CD14-positive monocyte (primary cell): ENCODE results near the gene LYRM1. TPM values are rescaled to one million over a fixed set of nuclear protein-coding genes. Genes with fewer than 3 reads are reported as not detected.
A peak's percentile ranks its signal among the peaks of the same experiment; 100 is the strongest.

ENCODE experiments used
- DNase-seq, 3 donors: peaks; one replicate each; pipeline ENCODE4 v3.0.0-alpha.2; 2011 to 2022
- H2AFZ ChIP-seq: 2 replicates; pipeline ENCODE4 v1.6.0; 2012; ENCODE audit warnings: mild to moderate bottlenecking, low read depth, low read length, inconsistent platforms; ENCODE audit not compliant: insufficient read depth, poor library complexity, severe bottlenecking
- H3K27ac ChIP-seq, 2 donors: 1 replicate in 1 of 2; 2 replicates in 1 of 2; pipeline ENCODE4 v1.5.1; 2012 to 2013; ENCODE audit warnings: low read length in 2 of 2, control low read depth in 1 of 2, inconsistent platforms in 1 of 2, low read depth in 1 of 2, mild to moderate bottlenecking in 1 of 2
- H3K27me3 ChIP-seq, 2 donors: one replicate each; pipeline versions ENCODE4 v1.6.0 to v1.6.1; 2011 to 2013; ENCODE audit warnings: low read length in 2 of 2; ENCODE audit not compliant: control insufficient read depth in 2 of 2, insufficient read depth in 2 of 2
- H3K36me3 ChIP-seq, 2 donors: replicated peaks in 1 of 2; 1 replicate in 1 of 2; 2 replicates in 1 of 2; pipeline versions ENCODE4 v1.5.1 to v1.6.1; 2012 to 2013; ENCODE audit warnings: low read length in 2 of 2, control low read depth in 1 of 2, inconsistent platforms in 1 of 2, mild to moderate bottlenecking in 1 of 2; ENCODE audit not compliant: insufficient read depth in 2 of 2, control insufficient read depth in 1 of 2
- H3K4me1 ChIP-seq, 2 donors: 1 replicate in 1 of 2; 2 replicates in 1 of 2; pipeline versions ENCODE4 v1.5.1 to v1.6.1; 2012 to 2013; ENCODE audit warnings: low read length in 2 of 2, control low read depth in 1 of 2, inconsistent platforms in 1 of 2, mild to moderate bottlenecking in 1 of 2, moderate library complexity in 1 of 2; ENCODE audit not compliant: insufficient read depth in 2 of 2, control insufficient read depth in 1 of 2
- H3K4me2 ChIP-seq: replicated peaks from 2 replicates; pipeline ENCODE3; 2012; ENCODE audit warnings: low read length, moderate library complexity, mild to moderate bottlenecking; ENCODE audit not compliant: poor library complexity, severe bottlenecking; ENCODE audit errors: extremely low read depth
- H3K4me3 ChIP-seq, 3 experiments: fragments of 200-600 bp in 1 of 3; sonication (generic) in 1 of 3; replicated peaks in 1 of 3; 1 replicate in 2 of 3; 2 replicates in 1 of 3; pipeline ENCODE4 v1.5.1; 2011 to 2013; ENCODE audit warnings: low read length in 3 of 3, mild to moderate bottlenecking in 3 of 3, control low read depth in 2 of 3, low read depth in 2 of 3, inconsistent platforms in 1 of 3, moderate library complexity in 1 of 3
- H3K79me2 ChIP-seq: 2 replicates; pipeline ENCODE4 v1.6.0; 2012; ENCODE audit warnings: mild to moderate bottlenecking, control low read depth, inconsistent platforms, low read length, moderate library complexity; ENCODE audit not compliant: insufficient read depth
- H3K9ac ChIP-seq: 2 replicates; pipeline ENCODE4 v1.6.0; 2017; ENCODE audit warnings: low read length, mild to moderate bottlenecking; ENCODE audit not compliant: insufficient read depth, poor library complexity, severe bottlenecking
- H3K9me3 ChIP-seq, 2 donors: replicated peaks in 1 of 2; 1 replicate in 1 of 2; 2 replicates in 1 of 2; pipeline versions ENCODE4 v1.5.1 to v1.6.1; 2012 to 2013; ENCODE audit warnings: low read length in 2 of 2, control low read depth in 1 of 2; ENCODE audit not compliant: control insufficient read depth in 1 of 2, insufficient read depth in 1 of 2
- H4K20me1 ChIP-seq: 2 replicates; pipeline ENCODE4 v1.6.0; 2012; ENCODE audit warnings: mild to moderate bottlenecking, low read length, control low read depth, moderate library complexity; ENCODE audit not compliant: insufficient read depth
- H3K27ac Mint-ChIP-seq, 7 donors: one replicate each; pipeline ENCODE4 v1.8.0; 2020; ENCODE audit warnings: mild to moderate bottlenecking in 7 of 7, mixed read lengths in 7 of 7, moderate library complexity in 6 of 7, inconsistent platforms in 2 of 7
- H3K27me3 Mint-ChIP-seq, 3 donors: one replicate each; pipeline ENCODE4 v1.8.0; 2021 to 2022; ENCODE audit warnings: low read depth in 3 of 3, mild to moderate bottlenecking in 3 of 3, mixed read lengths in 3 of 3, moderate library complexity in 3 of 3, inconsistent platforms in 1 of 3
- H3K36me3 Mint-ChIP-seq, 2 donors: one replicate each; pipeline ENCODE4 v1.8.0; 2020; ENCODE audit warnings: mixed read lengths in 2 of 2, inconsistent platforms in 1 of 2, mild to moderate bottlenecking in 1 of 2
- H3K4me1 Mint-ChIP-seq: one replicate; pipeline ENCODE4 v1.8.0; 2020; ENCODE audit warnings: mild to moderate bottlenecking, mixed read lengths
- H3K4me3 Mint-ChIP-seq, 2 donors: one replicate each; pipeline ENCODE4 v1.8.0; 2020; ENCODE audit warnings: mild to moderate bottlenecking in 2 of 2, mixed read lengths in 2 of 2, moderate library complexity in 1 of 2
- H3K9me3 Mint-ChIP-seq, 7 donors: one replicate each; pipeline ENCODE4 v1.8.0; 2020 to 2022; ENCODE audit warnings: mixed read lengths in 7 of 7, mild to moderate bottlenecking in 6 of 7, moderate library complexity in 6 of 7, inconsistent platforms in 2 of 7
- WGBS: methylation state at CpG from one replicate; pipeline ENCODE4 v1.1.5; 2013; ENCODE audit warnings: missing lambda C conversion rate; ENCODE audit not compliant: insufficient coverage; 5-methylcytosine and 5-hydroxymethylcytosine counted together
- intact Hi-C, 2 donors: fragments of 100-400 bp; cut with micrococcal nuclease; formaldehyde crosslinking; loops; one replicate each; pipeline versions ENCODE4 v1.15.0 to v1.15.1; 2023
- polyA plus RNA-seq, 3 donors: library from polyadenylated mRNA; depleted of rRNA in 1 of 3; unstranded in 2 of 3; stranded (reverse) in 1 of 3; fragments of 300-500 nt in 2 of 3; fragments of >200 nt in 1 of 3; fragmentation: Illumina TruSeq in 2 of 3; gene quantifications; 1 replicate in 2 of 3; 2 replicates in 1 of 3; pipeline ENCODE4 v1.2.3, GENCODE V29; 2012 to 2021
- TF ChIP-seq, protein P1 (sequence below): fragments of 200-600 bp; IDR thresholded peaks from one replicate; pipeline ENCODE4 v1.8.0; 2022; ENCODE audit warnings: antibody characterized with exemption, mild to moderate bottlenecking

The LYRM1 gene
- polyA plus RNA-seq, 3 donors = 14.8 to 29.5 (median 25.5) TPM

GRCh38 chr16:20946015-20946629 is 45.6 kb downstream of the LYRM1 start:
- H3K9ac ChIP-seq = no peak overlapping the region
- 94% methylated on average over 4 of the region's 8 CpGs for WGBS
- H3K79me2 ChIP-seq = no peaks in the 10 kb centered on the region
- intact Hi-C loops = no loop called here
- no peak overlapping the region for H3K4me3 ChIP-seq
- Mint-ChIP-seq H3K27ac (peak overlapping the region in 2 of 7 donors; percentile 14 to 65), H3K4me3 (no peak overlapping the region), H3K27me3 (peaks cover 2 to 3% (median 3%) of the 10 kb centered on the region in 3 donors), H3K4me1 (peaks cover 13% of the 10 kb centered on the region), H3K9me3 (peaks cover 0 to 3% (median 0%) of the 10 kb centered on the region in 7 donors), H3K36me3 (no peaks in the 10 kb centered on the region)
- H2AFZ ChIP-seq = no peak overlapping the region
- H3K4me2 ChIP-seq = no peak overlapping the region
- peaks cover 5 to 7% of the 10 kb centered on the region in 2 donors for H3K4me1 ChIP-seq
- H3K27ac ChIP-seq = no peak overlapping the region
- TF ChIP-seq, protein P1, sequence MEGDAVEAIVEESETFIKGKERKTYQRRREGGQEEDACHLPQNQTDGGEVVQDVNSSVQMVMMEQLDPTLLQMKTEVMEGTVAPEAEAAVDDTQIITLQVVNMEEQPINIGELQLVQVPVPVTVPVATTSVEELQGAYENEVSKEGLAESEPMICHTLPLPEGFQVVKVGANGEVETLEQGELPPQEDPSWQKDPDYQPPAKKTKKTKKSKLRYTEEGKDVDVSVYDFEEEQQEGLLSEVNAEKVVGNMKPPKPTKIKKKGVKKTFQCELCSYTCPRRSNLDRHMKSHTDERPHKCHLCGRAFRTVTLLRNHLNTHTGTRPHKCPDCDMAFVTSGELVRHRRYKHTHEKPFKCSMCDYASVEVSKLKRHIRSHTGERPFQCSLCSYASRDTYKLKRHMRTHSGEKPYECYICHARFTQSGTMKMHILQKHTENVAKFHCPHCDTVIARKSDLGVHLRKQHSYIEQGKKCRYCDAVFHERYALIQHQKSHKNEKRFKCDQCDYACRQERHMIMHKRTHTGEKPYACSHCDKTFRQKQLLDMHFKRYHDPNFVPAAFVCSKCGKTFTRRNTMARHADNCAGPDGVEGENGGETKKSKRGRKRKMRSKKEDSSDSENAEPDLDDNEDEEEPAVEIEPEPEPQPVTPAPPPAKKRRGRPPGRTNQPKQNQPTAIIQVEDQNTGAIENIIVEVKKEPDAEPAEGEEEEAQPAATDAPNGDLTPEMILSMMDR = no peak
- no peaks in the 10 kb centered on the region for H3K36me3 ChIP-seq
- no peak for DNase-seq
- H4K20me1 ChIP-seq = no peaks in the 10 kb centered on the region
- no peaks in the 10 kb centered on the region for H3K27me3 ChIP-seq
- H3K9me3 ChIP-seq = no peaks in the 10 kb centered on the region

- Mint-ChIP-seq H3K4me3 (no peak overlapping the region), H3K27me3 (peaks cover 0 to 8% (median 5%) of the 10 kb centered on the region in 3 donors), H3K4me1 (peaks cover 8% of the 10 kb centered on the region), H3K9me3 (peaks cover 0 to 3% (median 0%) of the 10 kb centered on the region in 7 donors), H3K27ac (no peak overlapping the region), H3K36me3 (no peaks in the 10 kb centered on the region)
- intact Hi-C loops = no loop called here
- H3K27ac ChIP-seq = no peak overlapping the region
- no peak overlapping the region for H3K9ac ChIP-seq
- no peak overlapping the region for H2AFZ ChIP-seq
- TF ChIP-seq, protein P1 = no peak
- H3K4me2 ChIP-seq = no peak overlapping the region
- WGBS = 100% methylated on average over 4 of the region's 9 CpGs
- H3K27me3 ChIP-seq = no peaks in the 10 kb centered on the region
- DNase-seq = no peak
- H3K4me3 ChIP-seq = no peak overlapping the region
- no peaks in the 10 kb centered on the region for H3K36me3 ChIP-seq
- no peaks in the 10 kb centered on the region for H3K9me3 ChIP-seq
- no peaks in the 10 kb centered on the region for H4K20me1 ChIP-seq
- no peaks in the 10 kb centered on the region for H3K79me2 ChIP-seq
- H3K4me1 ChIP-seq = no peaks in the 10 kb centered on the region
These were observed 47.9 kb downstream of the LYRM1 start for GRCh38 chr16:20948444-20948843.
